ENCODE measurements around the gene RAP2B. TPM values are rescaled to one million over a fixed set of nuclear protein-coding genes. Genes with fewer than 3 reads are reported as not detected.

RAP2B gene
- total RNA-seq, 1 experiment from 2014 or later, result 18.2 TPM

- H3K23me2 ChIP-seq (ENCODE audit: insufficient read length, low read depth, low read length, poor library complexity, severe bottlenecking), result no peaks in the 10 kb centered on the region
- no peak for TF ChIP-seq CTCF (conservative IDR thresholded peaks at IDR 0.05)
Measured at GRCh38 chr3:153176197-153176596, 14.2 kb downstream of the RAP2B start.

More at GRCh38 chr3:153176197-153176596, 14.2 kb downstream of the RAP2B start:
- WGBS (ENCODE audit: extremely low coverage, insufficient read length, low lambda C conversion rate), result no CpG with 5 or more reads among the region's 3 CpGs
- H3T11ph ChIP-seq (ENCODE audit: low read length), result no peak overlapping the region
- H3K9me3 ChIP-seq (ENCODE audit: control insufficient read depth, low read depth, low read length), result no peaks in the 10 kb centered on the region
- H3K23ac ChIP-seq (ENCODE audit: insufficient read length, low read depth, low read length), result no peak overlapping the region
- H3K18ac ChIP-seq (ENCODE audit: insufficient read length, low read depth, low read length), result no peak overlapping the region
- H2AFZ ChIP-seq (ENCODE audit: low read length), result no peak overlapping the region
- no peak overlapping the region for H4K8ac ChIP-seq (replicated peaks; ENCODE audit: insufficient read length, low read depth, low read length)
- no peak overlapping the region for H3K56ac ChIP-seq (ENCODE audit: insufficient read length, low read depth, low read length)
- H3K9ac ChIP-seq (ENCODE audit: extremely low read depth, insufficient read length, low read length), result no peak overlapping the region
- H3K79me1 ChIP-seq (ENCODE audit: insufficient read depth, low read depth, low read length, poor library complexity, severe bottlenecking), result no peaks in the 10 kb centered on the region
- no peak overlapping the region for H4K5ac ChIP-seq (ENCODE audit: insufficient read length, low read depth, low read length)
- H3K4ac ChIP-seq (ENCODE audit: low read depth, low read length), result no peak overlapping the region
- H3K27me3 ChIP-seq (ENCODE audit: insufficient read depth, low read length), result no peaks in the 10 kb centered on the region
- H3K9me3 Mint-ChIP-seq, result peaks cover 8 to 9% of the 10 kb centered on the region in 2 experiments; a peak in 4 of 5 replicates
- peaks cover 5 to 8% (median 6%) of the 10 kb centered on the region in 3 experiments; a peak in 4 of 7 replicates for H3K36me3 Mint-ChIP-seq (ENCODE audit: insufficient read depth in 1 of 3, low read depth in 3 of 3)
- no peaks in the 10 kb centered on the region for H3K79me2 ChIP-seq (ENCODE audit: insufficient read depth, low read length)
- no peak overlapping the region for H2AK5ac ChIP-seq (ENCODE audit: insufficient read length, low read length)
- H3K4me2 ChIP-seq (ENCODE audit: insufficient read depth, insufficient read length, low read length), result no peak overlapping the region
- no peak overlapping the region for H3K27ac Mint-ChIP-seq
- H3K14ac ChIP-seq (ENCODE audit: insufficient read depth, low read length), result no peak overlapping the region
- DNase-seq, result no peak
- H2BK5ac ChIP-seq (ENCODE audit: insufficient read length, low read length), result no peak overlapping the region
- peaks cover 14 to 18% of the 10 kb centered on the region in 2 experiments for H3K4me1 Mint-ChIP-seq
- no peak overlapping the region for H2BK120ac ChIP-seq (ENCODE audit: low read depth, low read length, poor library complexity, severe bottlenecking)
- H3K27ac ChIP-seq (ENCODE audit: insufficient read length, low read depth, low read length), result no peak overlapping the region
- no peaks in the 10 kb centered on the region for H3K4me1 ChIP-seq (ENCODE audit: insufficient read depth, low read length)
- H2BK15ac ChIP-seq (ENCODE audit: low read depth, low read length), result no peak overlapping the region
- H3K27me3 Mint-ChIP-seq (ENCODE audit: low read depth), result no peaks in the 10 kb centered on the region
- H4K20me1 ChIP-seq (ENCODE audit: control insufficient read depth, insufficient read depth, insufficient read length), result no peaks in the 10 kb centered on the region
- H4K91ac ChIP-seq (ENCODE audit: insufficient read length, low read depth, low read length), result no peak overlapping the region
- no peak overlapping the region for H3K4me3 Mint-ChIP-seq
- H2BK20ac ChIP-seq (ENCODE audit: low read depth, low read length, poor library complexity, severe bottlenecking), result no peak overlapping the region
- H2BK12ac ChIP-seq (ENCODE audit: insufficient read length, low read depth, low read length), result no peak overlapping the region

Data from H9 (cell line).